Panc1 (cell line): ENCODE results near the gene MAP2K1.

Experiments used
- POLR2AphosphoS5 ChIP-seq: IDR thresholded peaks from 2 replicates; pipeline ENCODE4 v1.6.1; 2012; ENCODE audit warnings: mild to moderate bottlenecking, low read depth, low read length, moderate library complexity
- TCF7L2 ChIP-seq: IDR thresholded peaks from 2 replicates; pipeline ENCODE4 v1.6.1; 2011; ENCODE audit warnings: mild to moderate bottlenecking, low read depth, low read length, inconsistent platforms
- TF ChIP-seq, protein P1 (sequence below): fragments of 450-650 bp; IDR thresholded peaks from 2 replicates; pipeline ENCODE4 v1.5.1; 2017; ENCODE audit warnings: mild to moderate bottlenecking
- TF ChIP-seq, protein P2 (sequence below), 2 experiments: IDR thresholded peaks; 2 replicates each; pipeline ENCODE4 v1.6.1; 2011 to 2012; ENCODE audit warnings: low read depth in 2 of 2, control low read depth in 1 of 2, low read length in 1 of 2, mild to moderate bottlenecking in 1 of 2, moderate library complexity in 1 of 2; ENCODE audit not compliant: insufficient read depth in 1 of 2

DNA sequence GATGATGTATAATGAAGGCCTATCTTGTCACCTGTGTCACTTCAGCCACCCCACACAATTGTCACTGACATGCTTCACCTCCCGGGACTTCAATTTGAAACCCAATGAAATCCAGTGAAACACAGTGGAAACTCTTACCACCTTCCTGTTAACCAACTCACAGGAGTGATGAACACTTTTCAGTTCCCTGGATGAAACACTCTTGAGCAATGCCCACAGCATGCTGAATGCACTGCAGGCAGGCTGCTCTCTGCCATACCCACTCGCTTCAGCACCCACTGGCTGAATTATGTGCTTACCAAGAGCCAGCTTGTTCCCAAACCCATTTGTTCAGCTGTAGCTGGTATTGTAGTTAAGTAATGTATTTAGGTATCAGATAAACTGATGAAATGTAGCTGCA is 47.0 kb downstream of the MAP2K1 start:
- no peak for TF ChIP-seq POLR2AphosphoS5
- TF ChIP-seq, protein P1, sequence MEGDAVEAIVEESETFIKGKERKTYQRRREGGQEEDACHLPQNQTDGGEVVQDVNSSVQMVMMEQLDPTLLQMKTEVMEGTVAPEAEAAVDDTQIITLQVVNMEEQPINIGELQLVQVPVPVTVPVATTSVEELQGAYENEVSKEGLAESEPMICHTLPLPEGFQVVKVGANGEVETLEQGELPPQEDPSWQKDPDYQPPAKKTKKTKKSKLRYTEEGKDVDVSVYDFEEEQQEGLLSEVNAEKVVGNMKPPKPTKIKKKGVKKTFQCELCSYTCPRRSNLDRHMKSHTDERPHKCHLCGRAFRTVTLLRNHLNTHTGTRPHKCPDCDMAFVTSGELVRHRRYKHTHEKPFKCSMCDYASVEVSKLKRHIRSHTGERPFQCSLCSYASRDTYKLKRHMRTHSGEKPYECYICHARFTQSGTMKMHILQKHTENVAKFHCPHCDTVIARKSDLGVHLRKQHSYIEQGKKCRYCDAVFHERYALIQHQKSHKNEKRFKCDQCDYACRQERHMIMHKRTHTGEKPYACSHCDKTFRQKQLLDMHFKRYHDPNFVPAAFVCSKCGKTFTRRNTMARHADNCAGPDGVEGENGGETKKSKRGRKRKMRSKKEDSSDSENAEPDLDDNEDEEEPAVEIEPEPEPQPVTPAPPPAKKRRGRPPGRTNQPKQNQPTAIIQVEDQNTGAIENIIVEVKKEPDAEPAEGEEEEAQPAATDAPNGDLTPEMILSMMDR: no peak
- TF ChIP-seq, protein P2, sequence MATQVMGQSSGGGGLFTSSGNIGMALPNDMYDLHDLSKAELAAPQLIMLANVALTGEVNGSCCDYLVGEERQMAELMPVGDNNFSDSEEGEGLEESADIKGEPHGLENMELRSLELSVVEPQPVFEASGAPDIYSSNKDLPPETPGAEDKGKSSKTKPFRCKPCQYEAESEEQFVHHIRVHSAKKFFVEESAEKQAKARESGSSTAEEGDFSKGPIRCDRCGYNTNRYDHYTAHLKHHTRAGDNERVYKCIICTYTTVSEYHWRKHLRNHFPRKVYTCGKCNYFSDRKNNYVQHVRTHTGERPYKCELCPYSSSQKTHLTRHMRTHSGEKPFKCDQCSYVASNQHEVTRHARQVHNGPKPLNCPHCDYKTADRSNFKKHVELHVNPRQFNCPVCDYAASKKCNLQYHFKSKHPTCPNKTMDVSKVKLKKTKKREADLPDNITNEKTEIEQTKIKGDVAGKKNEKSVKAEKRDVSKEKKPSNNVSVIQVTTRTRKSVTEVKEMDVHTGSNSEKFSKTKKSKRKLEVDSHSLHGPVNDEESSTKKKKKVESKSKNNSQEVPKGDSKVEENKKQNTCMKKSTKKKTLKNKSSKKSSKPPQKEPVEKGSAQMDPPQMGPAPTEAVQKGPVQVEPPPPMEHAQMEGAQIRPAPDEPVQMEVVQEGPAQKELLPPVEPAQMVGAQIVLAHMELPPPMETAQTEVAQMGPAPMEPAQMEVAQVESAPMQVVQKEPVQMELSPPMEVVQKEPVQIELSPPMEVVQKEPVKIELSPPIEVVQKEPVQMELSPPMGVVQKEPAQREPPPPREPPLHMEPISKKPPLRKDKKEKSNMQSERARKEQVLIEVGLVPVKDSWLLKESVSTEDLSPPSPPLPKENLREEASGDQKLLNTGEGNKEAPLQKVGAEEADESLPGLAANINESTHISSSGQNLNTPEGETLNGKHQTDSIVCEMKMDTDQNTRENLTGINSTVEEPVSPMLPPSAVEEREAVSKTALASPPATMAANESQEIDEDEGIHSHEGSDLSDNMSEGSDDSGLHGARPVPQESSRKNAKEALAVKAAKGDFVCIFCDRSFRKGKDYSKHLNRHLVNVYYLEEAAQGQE (IDR thresholded peaks at IDR 0.05; ENCODE audit: insufficient read depth in 1 of 2, low read depth in 2 of 2, low read length in 1 of 2): no peak
- no peak for TF ChIP-seq TCF7L2
